GM21717 (cell line): ENCODE data around the gene BFSP1.

Experiments used
- ATAC-seq: cut with Tn5 transposase; IDR thresholded peaks from one replicate; pipeline ENCODE4 v1.9.1; 2021; ENCODE audit warnings: mild to moderate bottlenecking, moderate library complexity; ENCODE audit not compliant: unreplicated experiment

The BFSP1 gene

GRCh38 chr20:17524560-17524959, 6.6 kb downstream of the BFSP1 start:
- no peak for ATAC-seq

DNA sequence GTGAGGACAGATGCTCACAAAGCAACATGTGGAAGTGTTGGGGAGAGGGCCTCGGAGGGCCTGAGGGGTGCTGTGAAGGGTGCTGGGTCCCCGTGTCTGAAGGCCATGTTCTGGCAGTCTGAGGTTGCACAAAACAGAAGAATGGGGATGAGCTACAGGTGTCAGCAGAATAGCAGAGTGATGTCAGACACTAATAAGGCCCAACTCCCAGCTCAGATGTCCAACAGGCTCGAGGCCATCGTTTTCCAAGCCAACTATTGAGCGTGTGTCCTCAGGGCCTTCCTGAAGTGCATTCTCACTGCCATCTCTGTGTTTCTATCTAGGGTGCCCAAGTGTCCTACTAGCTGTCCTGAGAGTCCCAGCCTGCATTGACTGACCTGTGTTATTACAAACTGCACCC, 7.9 kb downstream of the BFSP1 start:
- ATAC-seq, result no peak

- no peak for ATAC-seq
Measured at GRCh38 chr20:17522528-17522927, 8.7 kb downstream of the BFSP1 start.

GRCh38 chr20:17520583-17520982, 10.6 kb downstream of the BFSP1 start:
- no peak for ATAC-seq

GRCh38 chr20:17519606-17520285, 11.4 kb downstream of the BFSP1 start:
- ATAC-seq, result no peak

GRCh38 chr20:17518339-17519052, 12.7 kb downstream of the BFSP1 start:
- ATAC-seq, result no peak

GRCh38 chr20:17515053-17515452, 16.1 kb downstream of the BFSP1 start:
- ATAC-seq, result no peak

DNA sequence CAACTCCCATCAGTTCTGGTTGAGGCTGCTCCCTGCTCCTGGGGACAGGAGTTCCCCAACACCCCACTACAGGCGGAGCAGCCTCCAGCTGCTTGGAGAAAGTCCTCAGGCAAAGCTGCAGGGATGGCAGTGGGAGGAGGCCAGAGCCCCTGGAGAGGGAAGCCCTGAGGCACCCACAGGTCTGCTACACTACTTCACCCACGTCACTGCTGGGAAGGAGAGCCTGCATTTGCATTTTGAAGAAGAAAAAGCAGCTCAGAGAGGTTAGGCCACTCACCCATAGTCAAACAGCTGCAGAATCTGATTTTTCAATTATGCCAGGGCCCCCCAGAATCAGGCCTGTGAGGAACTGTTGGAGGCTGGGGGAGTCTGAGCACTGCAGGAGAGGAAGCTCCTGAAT, 17.2 kb downstream of the BFSP1 start:
- ATAC-seq, result no peak

DNA sequence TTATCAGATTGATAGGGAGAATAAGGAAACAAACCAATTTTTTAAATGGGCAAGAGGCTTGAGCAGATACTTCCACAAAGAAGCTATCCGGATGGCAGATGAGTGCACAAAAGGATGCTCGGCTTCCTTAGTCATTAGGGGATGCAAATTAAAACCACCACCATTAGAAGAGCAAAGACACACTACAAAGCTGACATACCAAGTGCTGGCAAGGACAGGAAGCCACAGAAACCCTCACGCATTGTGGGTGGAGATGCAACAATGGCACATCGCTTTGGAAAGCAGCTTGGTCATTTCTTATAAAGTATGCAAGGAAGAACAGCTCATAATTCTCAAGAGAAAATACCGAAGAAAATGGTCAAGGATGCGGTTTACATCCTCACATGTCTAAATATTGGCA, 19.8 kb downstream of the BFSP1 start:
- ATAC-seq, result no peak

DNA sequence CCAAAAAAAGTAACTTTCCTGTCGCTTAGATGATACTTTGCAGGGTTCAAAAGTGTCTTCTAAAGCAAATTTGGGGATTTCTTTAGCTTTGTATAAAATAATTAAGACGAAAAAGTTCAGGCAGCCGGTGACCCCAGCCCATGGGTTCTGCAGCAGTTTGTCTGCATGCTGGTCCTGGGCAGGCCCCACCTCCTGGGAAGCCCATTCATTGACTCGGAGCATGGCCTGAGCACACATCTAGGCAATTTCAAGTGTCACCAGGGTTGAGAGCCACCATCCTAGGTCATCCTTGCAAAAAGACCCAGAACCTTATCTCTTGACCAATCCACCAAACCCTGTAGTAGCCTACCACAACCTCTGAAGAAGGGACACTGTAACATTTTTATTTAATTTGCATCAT, 20.6 kb downstream of the BFSP1 start:
- no peak for ATAC-seq

DNA sequence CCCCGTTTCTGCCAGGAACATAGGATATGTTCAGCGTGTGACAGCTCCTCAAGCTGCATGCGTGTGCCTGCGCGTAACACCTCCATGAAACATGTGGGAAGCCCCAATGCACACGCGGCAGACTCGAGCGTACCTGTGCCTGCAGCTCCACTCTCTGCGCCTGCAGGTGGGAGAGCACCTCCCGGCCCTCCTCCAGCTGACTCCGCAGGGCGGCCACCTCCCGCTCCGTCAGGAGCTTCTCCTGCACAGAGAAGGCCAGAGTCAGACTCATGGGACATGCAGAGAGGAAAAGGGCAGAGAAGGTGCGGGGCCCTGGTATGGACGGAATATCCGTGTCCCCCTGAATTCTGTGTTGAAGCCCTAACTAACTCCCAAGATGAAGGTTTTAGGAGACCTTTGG, 22.4 kb downstream of the BFSP1 start:
- no peak for ATAC-seq

DNA sequence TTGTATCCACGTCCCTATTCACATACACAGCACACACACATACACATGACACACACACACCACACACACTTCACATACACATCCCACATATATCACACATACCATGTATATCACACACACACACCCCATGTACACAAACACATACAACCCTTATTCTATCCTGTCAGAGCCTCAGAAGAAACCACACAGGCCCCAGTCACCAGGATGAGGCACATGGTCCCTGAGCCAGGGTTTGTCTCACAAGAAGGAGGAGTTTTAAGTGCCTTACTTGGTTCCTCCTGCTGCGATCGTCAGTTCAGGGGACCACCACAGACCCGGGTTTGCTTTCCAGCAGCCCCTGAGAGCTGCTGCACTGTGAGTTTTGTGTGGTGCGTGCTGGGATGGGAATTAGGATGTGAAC, 23.6 kb downstream of the BFSP1 start:
- no peak for ATAC-seq

DNA sequence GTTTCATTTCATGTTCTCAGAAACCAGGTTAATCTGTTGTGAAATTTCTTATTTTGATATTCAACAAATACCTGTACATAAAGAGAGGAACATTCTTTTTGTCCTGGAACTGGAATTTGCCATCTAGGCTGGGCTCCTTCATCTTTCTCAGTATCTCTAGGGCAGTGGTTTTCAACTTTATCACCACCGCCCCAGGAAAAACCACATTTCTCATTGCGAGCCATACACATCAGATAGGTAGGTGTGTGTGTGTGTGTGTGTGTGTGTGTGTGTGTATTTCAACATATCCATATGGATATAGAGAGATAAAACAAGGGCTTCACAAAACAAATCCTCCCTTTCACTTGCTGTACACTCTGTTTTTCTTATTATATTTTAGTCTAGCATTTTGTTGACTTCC, 24.1 kb downstream of the BFSP1 start:
- no peak for ATAC-seq

DNA sequence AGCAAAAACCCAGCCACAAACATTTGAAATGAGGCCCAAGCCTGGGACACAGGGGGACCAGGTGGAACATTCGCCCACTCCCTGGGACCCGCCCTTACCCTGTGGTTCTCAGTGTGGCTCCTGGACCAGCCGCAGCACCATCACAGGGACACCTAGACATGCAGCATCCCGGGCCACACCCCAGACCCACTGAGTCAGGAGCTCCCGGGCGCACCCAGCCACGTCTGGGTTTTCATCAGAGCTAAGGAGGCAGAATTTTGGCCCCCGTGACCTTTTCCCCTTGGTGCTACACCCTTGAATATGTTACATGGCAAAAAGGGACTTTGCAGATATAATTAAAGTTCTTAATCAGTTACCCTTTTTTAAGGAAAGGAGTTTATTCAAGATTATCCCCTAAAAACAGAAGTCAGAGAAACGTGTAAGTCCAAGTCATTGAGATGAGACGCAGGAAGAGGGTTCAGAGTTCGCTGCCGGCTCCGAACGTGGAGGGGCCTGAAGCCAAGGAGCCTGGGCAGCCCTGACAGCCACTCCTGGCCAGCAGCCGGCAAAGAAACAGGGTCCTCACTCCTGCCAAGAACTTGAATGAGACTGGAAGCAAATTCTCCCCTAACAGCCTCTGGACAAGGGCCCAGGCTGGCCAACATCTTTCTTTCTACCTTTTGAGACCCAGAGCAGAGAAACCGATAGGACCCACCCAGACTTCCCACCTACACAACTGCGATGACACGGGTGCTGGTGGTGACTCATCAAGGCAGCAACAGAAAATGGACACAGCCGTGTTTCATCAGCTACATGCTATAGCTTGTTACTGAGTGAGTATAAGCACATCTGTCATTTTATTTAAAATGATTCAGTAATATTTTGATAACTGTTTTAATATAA, 25.3 kb downstream of the BFSP1 start:
- no peak for ATAC-seq

GRCh38 chr20:17504898-17505635, 26.1 kb downstream of the BFSP1 start:
- ATAC-seq, result peak; percentile 72

DNA sequence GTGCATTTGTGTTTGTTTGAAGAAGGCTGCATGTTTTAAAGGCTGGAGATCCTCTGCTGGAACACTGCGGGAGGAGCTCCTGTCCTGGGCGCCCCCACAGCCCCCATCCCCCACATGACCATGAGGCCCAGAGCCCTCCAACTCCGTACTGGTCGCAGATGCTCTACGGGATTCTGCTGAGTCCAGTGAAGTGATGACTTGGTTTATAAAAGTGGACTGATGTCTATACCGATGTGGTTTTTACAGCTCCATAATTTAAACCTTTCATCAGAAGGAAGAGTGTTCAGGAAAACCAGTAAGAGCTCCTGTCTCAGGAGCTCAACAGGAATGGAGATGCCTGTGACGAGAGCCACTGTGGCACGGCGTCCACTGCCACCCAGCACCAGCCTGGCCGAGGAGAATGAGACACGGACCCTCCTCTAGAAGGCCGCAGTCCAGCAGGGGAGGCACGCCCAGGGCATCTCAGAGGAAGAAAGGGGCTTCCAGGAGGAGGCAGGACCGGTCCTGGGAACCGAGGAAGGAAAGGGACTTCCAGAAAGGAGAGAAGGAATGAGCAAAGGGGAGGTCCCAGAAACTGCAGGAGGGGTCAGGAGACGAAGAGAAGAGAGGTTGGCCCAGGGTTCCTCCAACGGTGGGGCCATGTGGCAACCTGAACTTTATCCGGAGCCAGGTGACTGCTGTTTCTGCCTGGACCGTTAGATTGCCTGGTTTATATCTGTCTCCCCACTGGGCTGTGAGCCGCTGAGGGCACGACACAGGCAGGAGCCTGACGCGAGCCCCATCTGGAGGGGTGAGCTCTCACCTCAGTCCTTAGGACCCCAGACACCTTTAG, 26.9 kb downstream of the BFSP1 start:
- peak; percentile 24 for ATAC-seq

- ATAC-seq, result no peak
Measured at GRCh38 chr20:17503301-17504065, 27.7 kb downstream of the BFSP1 start.

GRCh38 chr20:17502105-17502504, 29.1 kb downstream of the BFSP1 start:
- no peak for ATAC-seq

DNA sequence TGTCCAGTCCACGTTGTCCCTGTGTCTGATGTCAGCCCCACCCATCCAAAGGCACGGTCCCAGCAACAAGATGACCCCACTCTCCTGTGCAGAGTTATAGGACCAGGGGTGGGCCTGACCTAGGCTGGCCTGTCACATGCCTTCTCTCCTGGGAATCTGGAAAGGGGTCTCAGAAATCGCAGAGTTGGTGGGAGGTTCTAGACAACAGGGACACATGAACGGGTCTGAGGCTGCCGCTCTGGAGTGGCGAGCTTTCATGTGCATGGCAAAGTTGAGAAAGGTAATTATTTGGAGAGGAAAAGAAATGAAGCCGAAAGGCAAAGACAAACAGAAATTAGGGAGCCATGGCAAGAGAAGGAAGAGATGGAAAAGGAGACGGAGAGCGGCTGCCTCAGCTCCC, 29.5 kb downstream of the BFSP1 start:
- no peak for ATAC-seq
